HG03575 (cell line): Measurements from ENCODE around the gene LTB4R2.

Experiments used
- ATAC-seq: cut with Tn5 transposase; IDR thresholded peaks from one replicate; pipeline ENCODE4 v1.9.1; 2021; ENCODE audit not compliant: unreplicated experiment, insufficient number of reproducible peaks, low FRiP score; ENCODE audit errors: extremely low read depth

LTB4R2 gene

GRCh38 chr14:24273422-24273998 lies 36.4 kb upstream of the LTB4R2 start:
- ATAC-seq: no peak

GRCh38 chr14:24274101-24274543 lies 35.8 kb upstream of the LTB4R2 start:
- ATAC-seq: no peak

GRCh38 chr14:24277071-24277470 lies 32.9 kb upstream of the LTB4R2 start:
- ATAC-seq: no peak

GRCh38 chr14:24277606-24278321 lies 32.2 kb upstream of the LTB4R2 start:
- ATAC-seq: no peak

GRCh38 chr14:24278424-24278823 lies 31.5 kb upstream of the LTB4R2 start:
- no peak for ATAC-seq

- ATAC-seq: no peak
These were observed 30.4 kb upstream of the LTB4R2 start for GRCh38 chr14:24279301-24280186.

GRCh38 chr14:24280797-24281460 lies 29.0 kb upstream of the LTB4R2 start:
- no peak for ATAC-seq

GRCh38 chr14:24281636-24282035 lies 28.3 kb upstream of the LTB4R2 start:
- no peak for ATAC-seq

GRCh38 chr14:24282736-24283135 lies 27.2 kb upstream of the LTB4R2 start:
- ATAC-seq: no peak

- no peak for ATAC-seq
These were observed 26.0 kb upstream of the LTB4R2 start for GRCh38 chr14:24283796-24284460.

- ATAC-seq: no peak
These were observed 25.4 kb upstream of the LTB4R2 start for GRCh38 chr14:24284501-24285035.

GRCh38 chr14:24285351-24285750 lies 24.6 kb upstream of the LTB4R2 start:
- no peak for ATAC-seq

GRCh38 chr14:24286996-24287395 lies 22.9 kb upstream of the LTB4R2 start:
- no peak for ATAC-seq

GRCh38 chr14:24289649-24290280 lies 20.2 kb upstream of the LTB4R2 start:
- no peak for ATAC-seq

- no peak for ATAC-seq
These were observed 19.2 kb upstream of the LTB4R2 start for GRCh38 chr14:24290746-24291145.

- no peak for ATAC-seq
These were observed 18.4 kb upstream of the LTB4R2 start for GRCh38 chr14:24291446-24292117.

GRCh38 chr14:24292118-24292807 lies 17.7 kb upstream of the LTB4R2 start:
- ATAC-seq: no peak
